ENCODE data around the gene CNPY1.

CNPY1 gene

DNA sequence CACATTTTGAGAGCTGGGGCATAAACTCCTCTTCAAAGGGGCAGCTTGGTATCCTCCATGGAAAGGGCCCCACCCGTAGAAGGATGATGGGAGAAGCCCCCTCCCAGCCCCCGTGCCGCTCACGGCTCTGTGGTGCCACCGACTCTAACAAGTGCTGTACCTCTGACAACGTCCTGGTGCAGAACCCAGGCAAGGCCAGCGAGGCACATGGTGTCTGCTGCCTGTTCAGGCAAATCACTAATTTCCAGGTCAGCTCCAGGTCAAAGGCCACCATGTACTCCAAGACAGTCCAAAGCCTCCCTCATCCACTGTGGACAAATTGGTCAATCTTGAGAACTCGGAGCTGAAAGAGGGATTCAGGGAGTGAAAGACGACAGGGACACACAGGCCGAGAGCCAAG, 11.4 kb upstream of the CNPY1 start:
- no peak for DNase-seq

DNA sequence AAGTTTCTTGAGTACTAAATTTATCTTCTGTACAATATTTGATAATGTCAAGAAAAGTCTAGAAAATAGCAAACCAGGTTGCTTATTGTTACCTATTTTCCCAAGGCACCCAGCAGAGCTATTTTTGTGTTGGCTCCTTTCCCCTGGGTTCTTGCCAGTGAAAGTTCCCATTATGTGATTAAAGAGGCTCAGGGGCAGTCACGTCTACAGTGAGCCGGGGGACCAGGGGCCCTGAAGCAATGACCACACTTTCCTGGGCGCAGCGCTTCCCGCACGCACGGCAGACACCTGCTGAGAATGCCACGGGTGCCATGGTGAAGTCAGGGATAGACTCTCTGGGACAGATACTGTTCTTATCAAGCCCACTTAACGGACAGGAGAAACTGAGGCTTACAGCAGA, 10.4 kb upstream of the CNPY1 start:
- DNase-seq: no peak

DNA sequence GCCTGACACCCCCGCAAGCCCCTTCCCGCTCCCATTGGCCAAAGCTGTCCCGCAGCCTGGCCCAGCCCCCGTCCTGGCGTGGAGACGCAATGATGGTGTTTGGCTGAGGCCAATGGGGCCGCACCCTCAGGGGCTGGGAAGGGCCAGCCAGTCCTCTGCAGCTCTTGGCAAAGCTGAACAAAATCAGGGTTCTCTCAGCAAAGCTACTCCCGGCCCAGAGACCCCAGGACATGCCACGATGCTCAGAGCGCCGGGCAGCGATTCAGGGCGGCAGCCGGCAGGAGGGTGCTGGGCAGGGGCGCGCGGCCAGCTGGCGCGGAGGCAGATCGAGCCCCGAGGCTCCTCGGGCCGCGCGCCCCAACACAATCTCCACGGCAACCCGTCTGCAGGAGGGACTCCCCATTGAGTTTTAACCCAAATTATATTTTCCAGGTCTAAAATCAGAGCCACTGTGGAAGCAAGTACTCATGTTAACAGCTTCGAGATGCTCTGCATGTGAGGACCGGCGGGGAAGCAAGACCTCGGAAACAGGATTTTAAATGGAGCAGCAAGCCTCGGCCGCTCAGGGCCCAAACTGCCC, 8.8 kb upstream of the CNPY1 start:
- no peak for DNase-seq

DNA sequence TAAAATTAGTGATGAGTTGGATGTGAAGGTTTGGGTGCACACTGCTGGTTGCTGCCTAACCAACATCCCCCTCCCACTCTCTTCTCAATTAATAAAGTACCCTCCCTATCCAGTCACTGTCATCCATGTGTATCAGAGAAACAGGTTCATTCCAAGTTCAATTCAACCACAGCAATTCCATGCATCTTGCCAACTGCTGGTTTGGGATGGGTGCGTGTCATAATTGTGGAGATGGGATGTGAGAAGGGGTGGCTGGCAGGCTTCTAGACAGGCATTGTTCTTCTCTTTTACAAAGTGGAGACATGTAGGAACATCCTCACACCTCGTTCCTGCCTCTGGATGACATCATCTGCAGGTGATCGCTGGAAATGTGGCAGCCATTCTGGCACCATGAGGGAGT, 7.5 kb upstream of the CNPY1 start:
- DNase-seq: no peak

DNA sequence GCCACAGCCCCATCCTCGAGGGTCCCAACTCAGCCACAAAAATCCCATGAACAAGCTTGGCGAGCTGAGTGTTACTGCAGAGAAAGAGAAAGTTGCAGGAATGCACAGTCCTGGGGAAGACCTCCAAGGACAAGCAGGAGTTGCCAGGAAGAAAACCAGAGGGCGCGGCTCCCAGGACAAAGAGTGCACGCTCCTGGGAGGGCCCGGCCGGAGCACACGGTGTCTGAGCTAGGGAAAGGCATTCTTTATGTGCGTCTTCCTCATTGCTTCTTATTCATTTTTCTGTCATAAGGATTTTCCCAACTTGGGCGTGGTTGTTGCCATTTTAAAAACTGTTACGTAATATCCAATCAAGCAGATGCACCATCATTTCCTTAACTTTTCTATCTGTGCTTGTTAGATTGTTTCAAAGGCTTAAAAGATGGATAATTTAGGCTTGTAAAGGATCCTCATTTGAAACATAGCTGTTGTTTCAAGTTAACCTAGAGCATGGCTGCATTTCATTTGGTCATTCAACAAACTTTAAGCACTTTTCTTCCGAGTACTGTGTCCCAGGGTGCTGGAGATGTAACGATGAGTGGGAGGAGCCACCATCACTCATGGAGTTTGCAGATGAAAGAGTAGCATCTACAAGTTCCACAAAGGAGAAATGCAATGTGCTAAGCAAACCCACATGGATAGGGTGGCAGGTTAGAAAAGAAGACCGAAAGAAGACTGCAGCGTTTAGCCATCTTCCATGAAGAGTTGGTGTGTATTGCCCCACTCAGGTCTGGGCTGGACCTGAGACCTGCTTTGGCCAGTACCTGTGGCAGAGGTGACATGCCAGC, 5.6 kb upstream of the CNPY1 start:
- no peak for DNase-seq

DNA sequence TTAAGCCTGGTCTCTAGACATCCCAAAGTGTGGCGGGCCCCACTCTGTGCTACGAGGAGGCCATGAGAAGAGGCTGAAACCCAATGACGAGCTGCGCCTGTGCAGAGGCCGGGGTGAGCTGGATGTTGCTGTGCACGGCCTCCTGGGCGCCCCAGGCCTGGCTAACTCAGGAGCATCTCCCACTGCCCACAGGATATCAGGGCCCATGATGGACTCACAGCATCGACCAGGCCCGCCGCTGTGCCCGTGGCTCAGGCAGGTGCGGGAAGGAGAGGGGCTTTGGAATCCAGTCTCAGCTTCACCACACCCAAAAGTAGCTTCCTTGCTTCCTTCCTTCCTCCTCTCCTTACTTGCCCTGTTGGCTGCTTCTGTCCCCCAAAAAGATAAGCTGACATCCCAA, 4.6 kb upstream of the CNPY1 start:
- no peak for DNase-seq

DNA sequence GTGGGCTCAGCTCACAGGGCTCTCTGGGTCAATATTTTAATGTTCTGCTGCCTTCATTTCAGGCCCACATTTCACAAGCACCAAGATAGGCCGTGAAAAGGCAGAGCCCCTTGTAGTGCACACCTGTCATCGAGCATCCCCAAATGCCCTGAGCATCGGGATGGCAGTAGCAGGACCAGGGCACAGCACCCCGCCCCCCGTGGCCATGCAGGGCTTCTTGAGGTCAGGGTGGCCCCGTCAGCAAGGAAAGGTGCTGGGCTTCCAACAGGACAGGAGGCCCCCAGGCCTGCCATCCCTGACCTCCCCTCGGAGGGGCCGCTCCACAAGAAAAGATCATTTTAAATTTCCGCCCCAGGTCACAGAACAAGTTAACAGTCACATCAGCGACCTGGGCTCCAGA, 2.9 kb upstream of the CNPY1 start:
- no peak for DNase-seq

DNA sequence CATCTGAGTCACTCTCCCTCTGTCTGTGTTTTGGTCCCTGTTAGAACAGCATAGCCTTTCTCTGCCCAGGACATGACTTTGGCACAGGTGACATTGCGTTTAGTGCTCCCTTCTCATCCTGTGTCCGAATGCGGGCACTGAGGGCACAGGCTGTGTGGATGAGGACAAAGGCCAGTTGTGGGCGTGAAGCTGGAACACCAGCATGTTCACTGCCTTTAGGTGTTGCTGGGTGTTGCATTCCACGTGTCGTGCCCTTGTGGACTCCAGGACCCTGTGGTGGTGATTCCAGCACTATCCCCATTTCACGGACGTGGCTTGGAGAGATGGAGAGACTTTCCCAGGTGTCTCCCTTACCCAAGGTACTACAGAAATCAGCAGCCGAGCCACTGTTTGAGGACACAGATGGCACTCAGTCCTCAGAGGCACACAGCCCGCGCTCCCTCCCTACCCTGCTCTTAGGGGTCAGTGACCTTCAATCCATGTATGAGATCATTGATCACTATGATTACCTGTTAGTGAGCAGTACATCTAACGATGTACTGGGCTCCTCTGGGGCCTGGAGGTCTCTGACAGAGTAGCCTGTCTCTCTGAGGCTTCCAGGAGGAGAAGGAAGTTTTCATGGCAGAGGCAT, 917 bp upstream of the CNPY1 start:
- DNase-seq: no peak

DNA sequence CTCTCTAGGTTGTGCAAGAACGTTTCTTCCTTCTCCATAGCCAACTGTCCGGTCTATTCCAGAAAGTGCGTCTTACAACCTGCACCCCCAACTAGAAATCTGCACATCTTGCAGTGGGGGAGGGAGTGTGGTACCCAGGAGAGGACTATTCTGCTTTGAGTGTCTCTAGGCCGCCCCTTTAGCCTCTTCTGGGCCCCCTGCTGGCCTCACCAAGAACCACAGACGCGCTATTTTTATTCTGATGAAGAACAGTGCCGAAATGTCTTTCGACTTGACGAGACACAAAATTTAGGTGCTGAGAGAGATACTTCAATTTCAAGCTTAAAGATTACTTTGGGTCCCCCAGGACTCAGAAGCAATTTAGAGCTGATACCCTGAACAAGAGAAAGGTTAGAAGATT, 1.0 kb downstream of the CNPY1 start:
- DNase-seq: no peak

DNA sequence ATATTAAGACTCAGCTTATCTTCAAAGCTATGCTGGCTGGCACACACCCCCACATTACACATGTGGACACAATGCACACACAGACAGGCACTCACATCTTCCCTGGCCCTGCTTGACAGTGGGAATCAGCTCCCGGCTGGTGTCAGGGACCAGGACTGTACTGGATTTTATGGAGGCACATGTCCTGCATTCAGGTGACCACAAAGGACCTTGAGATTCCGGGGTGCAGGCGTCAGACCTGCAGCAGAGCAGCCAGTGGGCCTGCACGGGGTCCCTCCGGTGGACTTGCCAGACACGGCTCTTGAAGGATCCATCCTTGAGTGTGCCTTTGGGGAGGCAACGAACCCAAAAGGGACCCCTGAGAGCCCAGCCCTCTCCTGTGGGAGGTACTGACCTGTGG, 1.9 kb downstream of the CNPY1 start:
- no peak for DNase-seq

DNA sequence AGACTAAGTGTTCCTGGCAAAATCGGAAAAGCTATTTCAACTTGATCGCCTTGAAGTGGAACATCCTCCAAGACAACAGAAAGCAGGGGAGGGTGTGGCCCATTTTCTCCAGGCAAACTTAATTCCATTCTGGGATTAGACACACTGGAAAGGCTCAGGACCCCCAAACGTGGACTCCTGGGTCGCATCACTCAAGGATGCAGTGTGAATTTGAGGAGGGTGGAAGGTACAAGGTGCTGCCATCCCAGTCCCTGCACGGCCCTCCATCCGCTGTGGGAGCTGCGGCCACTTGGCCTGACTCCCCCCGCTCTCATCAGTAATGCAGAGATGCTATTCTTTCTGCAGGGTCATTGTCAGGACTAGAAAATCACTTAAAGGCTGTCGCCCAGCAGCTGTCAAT, 2.4 kb downstream of the CNPY1 start:
- DNase-seq: no peak

DNA sequence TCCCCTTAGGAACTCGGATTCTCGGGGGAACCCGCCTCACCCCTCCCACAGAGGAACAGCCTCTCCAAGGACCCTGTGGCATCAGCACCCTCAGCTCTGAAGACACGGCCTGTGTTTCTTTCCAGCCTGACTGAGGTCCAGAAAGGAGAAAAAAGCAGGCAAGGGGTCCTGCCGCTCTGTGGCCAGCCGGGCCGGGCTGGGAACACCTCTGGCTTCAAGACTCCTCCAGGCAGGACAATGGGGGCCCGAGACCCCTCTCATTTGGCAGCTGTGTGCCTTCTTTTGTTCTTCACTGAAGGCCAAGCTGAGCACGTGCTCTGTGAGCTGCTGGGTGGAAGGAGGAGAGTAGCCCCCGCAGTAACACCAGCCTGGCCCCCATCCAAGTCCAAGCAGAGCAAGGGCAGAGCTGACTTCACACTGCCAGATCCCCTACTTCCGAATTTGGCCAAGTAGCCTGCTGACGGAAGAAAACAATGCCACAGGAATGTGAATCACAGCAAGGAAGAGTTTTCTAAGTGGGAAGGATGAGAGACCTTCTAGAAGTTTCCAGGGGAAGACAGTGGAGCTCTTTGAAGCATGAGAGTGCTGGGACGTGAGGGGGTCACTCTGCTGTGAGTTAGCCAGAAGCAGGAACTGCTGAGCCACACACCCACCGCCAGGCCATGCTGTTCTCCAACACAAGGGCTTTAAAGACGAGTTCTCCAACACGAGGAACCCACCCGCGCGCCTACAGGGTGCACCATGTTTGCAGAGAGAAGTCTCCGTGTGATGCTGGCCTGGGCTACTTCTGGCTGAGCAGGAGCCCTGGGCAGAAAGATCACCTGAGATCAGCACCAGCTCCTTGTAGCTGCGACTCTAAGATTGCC, 3.1 kb downstream of the CNPY1 start:
- DNase-seq: no peak

DNA sequence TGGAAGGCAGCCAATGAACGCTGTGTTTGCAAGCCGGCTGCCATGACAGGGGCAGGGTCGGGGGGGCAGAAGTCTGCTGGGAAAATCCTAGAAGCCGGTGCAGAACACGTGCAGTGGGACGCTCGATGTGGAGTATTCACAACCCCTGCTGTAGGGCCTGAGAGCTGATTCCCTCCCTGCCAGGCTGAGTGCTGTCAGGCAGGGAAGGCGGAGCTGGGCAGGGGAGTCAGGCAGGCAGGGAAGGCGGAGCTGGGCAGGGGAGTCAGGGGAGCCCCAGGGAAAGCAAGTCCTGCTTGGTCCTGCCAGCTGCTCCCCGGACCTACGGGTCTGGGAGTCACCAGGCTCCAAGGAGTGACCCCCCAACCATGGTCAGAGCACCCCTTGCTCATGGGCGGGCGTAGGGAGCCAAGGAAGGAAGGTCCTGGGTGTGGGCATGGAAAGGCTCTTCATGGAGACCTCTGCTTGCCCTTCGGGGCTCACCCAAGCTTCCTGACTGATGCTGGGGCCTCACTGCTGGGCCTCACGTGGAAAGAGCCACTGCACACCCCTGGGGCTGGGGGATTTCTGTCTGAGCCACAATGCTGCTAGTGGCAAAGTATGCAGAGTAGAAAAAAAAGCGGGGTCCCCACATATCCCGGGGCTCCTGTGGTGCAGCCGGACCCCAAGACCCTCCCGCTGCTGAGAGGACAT, 4.2 kb downstream of the CNPY1 start:
- no peak for DNase-seq

DNA sequence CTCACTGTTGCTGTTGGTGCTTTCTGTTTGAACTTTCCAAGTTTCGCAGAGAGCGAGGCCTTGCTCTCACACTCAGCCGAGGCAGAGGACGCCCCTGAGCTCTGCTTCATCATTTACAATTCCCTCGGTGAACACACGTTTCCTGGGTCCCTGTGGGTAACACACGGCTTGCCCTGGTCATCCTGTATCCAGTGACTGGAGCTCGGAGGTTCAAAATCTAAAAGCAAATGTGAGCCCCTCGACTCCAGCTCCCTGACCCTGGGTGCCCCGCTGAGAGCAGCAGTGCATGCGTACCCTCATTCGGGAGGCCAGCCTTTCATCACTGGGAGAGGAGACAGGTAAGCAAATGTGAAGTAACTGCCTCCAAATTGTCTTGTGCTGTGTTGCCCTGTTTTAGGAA, 5.8 kb downstream of the CNPY1 start:
- no peak for DNase-seq

DNA sequence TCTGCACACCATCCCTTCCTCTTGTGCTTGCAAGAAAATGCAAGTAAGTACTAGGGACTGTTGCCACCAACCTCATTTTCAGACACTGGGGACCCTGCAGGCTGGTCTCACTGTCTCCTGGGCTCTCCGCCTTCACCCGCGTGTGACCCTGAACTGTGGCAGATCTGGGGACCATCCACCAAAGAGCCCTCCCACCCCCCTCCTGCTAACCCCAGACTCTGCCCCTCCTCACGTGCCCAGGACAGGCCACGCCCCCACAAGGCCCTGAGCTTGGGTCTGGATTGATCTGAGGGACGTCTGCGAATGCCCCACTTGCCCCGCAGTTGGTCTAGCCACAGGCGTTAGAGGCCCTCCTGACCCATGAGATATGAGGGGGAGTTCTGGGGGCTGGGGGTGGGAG, 8.1 kb downstream of the CNPY1 start:
- no peak for DNase-seq

DNA sequence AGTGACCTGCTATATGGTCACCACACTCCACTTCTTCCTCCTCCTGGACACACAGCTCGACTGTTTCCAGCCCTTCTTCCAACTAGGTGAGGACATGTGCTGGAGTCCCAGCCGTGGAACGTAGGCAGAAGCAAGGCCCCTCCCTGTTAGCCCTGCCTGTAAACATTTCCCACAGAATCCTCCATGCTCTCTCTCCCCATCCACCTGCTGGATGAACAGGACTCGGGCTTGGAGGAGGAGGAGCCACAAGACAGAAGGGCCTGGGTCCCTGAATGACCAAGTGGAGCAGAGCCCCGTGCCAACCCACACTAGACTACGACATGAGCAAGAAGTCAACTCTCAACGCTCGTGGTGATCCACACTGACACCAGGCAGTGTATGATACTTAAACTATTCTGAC, 9.9 kb downstream of the CNPY1 start:
- DNase-seq: no peak

DNA sequence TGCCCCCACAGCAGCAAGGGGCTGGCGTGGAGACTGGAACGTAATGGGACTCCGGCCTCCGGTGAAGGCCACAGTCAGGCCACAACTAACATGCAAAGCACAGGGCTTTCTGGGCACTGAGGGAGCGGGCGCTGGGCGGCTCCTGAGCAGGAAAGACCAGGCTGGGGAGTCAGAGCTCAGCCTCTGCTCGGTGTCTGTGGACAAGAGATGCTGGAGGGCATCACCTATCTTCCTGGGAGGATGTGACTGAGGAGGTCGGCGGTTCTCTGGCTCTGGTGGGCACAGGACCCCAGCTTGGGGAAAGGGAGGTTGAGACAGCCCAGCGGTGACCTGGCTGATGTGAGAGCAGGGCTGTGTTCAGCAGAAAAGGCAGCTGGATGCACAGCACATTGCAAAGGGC, 11.7 kb downstream of the CNPY1 start:
- no peak for DNase-seq

DNA sequence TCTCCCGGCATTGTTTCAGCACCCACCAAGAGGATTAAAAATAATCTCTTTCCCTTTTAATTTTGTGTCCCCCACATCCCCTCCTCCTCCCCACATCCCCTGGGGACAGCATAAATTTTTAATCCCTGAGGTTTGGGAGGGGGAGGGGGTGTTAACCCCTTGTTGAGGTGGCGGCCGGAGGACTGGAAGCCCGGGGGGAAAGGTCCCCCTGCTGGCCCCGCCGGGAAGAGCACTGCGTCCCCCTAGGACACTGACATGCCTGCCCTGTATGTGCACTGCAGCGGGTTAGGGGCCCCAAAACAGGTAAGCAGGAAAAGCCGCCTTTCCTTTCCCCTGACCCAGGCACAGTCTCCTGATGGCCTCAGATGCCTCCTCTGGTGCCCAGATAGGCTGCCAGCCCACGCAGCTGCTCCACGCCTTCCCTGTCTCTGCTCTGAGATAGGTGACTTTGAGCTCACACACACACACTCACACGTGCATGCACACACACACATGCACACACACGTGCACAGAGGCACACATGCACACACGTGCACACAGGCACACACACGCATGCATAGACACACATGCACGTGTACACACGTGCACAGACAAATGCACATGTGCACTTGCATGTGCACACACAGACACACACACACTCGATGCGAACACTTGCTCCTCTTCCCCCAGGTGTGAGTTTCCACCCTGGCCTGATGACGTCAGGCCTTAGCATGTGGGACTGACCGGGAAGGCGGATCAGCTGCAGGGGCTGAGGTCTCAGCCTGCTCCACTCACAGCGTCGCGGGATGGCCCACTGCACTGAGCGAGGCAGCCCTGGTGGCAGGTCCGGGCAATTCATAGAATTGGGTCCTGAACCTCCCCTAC, 12.3 kb downstream of the CNPY1 start:
- no peak for DNase-seq

DNA sequence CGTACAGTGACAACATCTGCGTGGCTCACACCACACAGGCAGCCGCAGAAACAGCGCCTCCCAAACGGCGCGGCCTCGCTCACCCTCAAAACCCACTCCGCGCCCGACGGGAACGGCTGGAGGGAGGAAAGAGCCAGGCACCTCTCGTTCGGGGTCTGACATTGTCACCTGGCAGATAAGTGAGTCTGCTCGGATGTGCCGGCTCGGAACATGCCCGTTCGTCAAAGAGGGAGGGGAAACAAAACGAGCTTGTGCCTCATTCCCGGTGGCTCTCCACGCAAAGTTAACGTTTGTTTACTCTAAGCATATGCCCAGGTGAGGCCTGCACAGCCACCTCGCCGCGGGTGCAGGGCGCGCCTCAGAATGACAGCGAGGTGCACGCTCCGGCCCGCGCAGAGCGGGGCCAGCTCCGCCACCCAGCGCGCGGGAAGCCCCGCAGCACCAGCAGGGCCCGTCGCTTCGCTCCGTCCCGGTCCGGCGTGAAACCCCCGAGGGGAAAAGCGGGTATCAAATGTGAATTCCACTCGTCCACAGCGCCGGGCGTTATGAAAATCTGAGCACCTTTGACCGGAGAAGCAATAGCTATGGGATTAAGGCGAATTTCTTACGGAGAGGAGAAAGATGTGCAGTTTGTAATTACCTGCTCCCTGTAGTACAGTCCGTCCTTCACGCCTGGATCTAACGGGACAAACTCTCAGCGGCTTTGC, 13.1 kb downstream of the CNPY1 start:
- DNase-seq: no peak

DNA sequence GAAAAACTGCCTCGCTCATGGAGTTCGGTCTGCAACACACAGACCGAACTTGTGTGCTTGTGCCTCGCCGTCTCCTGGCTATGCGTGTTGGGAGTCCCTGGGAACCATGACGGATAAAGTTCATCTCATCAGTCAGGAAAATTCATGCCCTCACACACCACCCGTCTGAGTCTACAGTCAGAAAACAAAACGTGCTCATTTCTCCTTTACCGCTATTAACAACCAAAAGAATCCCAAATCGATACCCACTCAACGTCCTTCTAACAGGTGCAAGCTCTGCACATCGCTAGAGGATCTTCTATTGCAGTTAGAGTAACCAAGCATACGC, 13.6 kb downstream of the CNPY1 start:
- DNase-seq: no peak

DNA sequence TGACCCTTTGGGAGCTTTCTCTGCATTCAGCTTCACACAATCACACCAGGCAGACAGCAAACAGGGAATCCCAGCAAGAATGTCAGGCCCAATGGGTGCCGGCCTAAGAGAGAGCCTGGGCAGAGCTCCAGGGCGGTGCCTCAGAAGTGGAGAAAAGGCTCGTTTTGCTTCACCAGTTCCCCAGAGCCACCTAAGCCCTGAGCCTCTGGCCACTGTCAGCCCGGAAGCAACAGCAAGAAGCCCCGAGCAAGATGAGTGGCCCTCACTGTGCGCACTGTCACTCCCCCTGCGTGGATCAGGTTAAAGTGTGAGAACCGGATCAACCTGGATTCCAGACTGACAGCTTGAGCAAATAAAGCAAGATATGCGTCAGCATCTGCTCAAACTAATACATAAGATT, 14.7 kb downstream of the CNPY1 start:
- DNase-seq: no peak

All from cortex of kidney (tissue), 1 donor.